ENCODE data around the gene POLR2A.
A peak's percentile ranks its signal among the peaks of the same experiment; 100 is the strongest.
"Not testable (repeated sequence)": the region's sequence is repeated elsewhere in the genome, so short reads cannot be mapped to it uniquely, and the experiment has no call there.

Gene POLR2A

DNA sequence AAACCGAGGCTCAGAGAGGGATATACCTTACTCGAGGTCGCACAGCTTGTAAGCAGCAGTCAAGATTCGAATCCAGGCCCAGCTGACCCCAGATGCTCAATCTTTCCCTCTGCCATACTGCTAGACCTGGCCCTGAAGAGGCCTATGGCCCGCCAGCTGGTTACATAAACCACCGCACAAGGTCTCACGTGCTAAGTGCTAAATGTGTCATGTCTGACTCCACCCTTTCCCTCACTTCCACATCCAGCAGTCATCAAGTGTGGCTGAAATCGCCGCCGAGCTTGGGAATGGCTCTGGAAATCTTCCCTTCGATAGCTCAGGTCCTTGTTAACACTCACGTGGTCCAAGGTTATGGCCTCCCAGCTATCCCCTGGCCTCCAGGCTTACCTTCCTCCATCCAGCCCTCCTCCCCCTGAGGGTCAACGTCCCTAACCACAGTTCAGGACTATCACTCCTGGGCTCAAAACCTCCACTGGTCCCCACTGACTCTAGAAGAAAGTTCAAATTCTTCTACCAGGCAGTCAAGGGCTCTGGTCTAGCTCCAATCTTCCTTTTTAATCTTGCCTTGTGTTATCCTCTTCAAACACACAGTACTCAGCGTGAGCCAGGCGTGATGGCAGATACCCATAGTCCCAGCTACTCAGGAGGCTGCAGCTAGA, 8.3 kb upstream of the POLR2A start:
- H3K36me3 ChIP-seq (ENCODE audit: insufficient read depth, low read length) = no peaks in the 10 kb centered on the region
- TF ChIP-seq POLR2AphosphoS5 (IDR thresholded peaks at IDR 0.05; ENCODE audit: borderline replicate concordance, low read depth, low read length) (no peak), FOXP2 (optimal IDR thresholded peaks at IDR 0.05; ENCODE audit: control extremely low read depth, extremely low read length, insufficient read depth) (no peak), EZH2 (IDR thresholded peaks at IDR 0.05) (no peak)
- DNase-seq (ENCODE audit: low read depth, low spot score) = no peak
- no peak overlapping the region for H3K9ac ChIP-seq (ENCODE audit: insufficient read length)
- no peaks in the 10 kb centered on the region for H3K9me3 ChIP-seq (ENCODE audit: low read depth, low read length)
- no peak overlapping the region for H3K4me3 ChIP-seq
- H3K27ac ChIP-seq = peak overlapping the region; percentile 57

- peak overlapping the region; percentile 37 for H3K9ac ChIP-seq (ENCODE audit: insufficient read length)
- H3K4me3 ChIP-seq = no peak overlapping the region
- no peaks in the 10 kb centered on the region for H3K36me3 ChIP-seq (ENCODE audit: insufficient read depth, low read length)
- H3K9me3 ChIP-seq (ENCODE audit: low read depth, low read length) = no peaks in the 10 kb centered on the region
- DNase-seq (ENCODE audit: low read depth, low spot score) = no peak
- TF ChIP-seq POLR2AphosphoS5 (IDR thresholded peaks at IDR 0.05; ENCODE audit: borderline replicate concordance, low read depth, low read length) (no peak), FOXP2 (optimal IDR thresholded peaks at IDR 0.05; ENCODE audit: control extremely low read depth, extremely low read length, insufficient read depth) (no peak), EZH2 (IDR thresholded peaks at IDR 0.05) (no peak)
- H3K27ac ChIP-seq = peak overlapping the region; percentile 57
Observed at GRCh38 chr17:7476494-7476893, 7.7 kb upstream of the POLR2A start.

- no peak for DNase-seq (ENCODE audit: low read depth, low spot score)
Observed at GRCh38 chr17:7476951-7477350, 7.2 kb upstream of the POLR2A start.

GRCh38 chr17:7477392-7478275, 6.5 kb upstream of the POLR2A start:
- no peak overlapping the region for H3K9ac ChIP-seq (ENCODE audit: insufficient read length)
- H3K9me3 ChIP-seq (ENCODE audit: low read depth, low read length) = no peaks in the 10 kb centered on the region
- no peak overlapping the region for H3K27ac ChIP-seq
- peak overlapping the region; percentile 93 for H3K4me3 ChIP-seq
- DNase-seq (ENCODE audit: low read depth, low spot score) = no peak
- TF ChIP-seq FOXP2 (optimal IDR thresholded peaks at IDR 0.05; ENCODE audit: control extremely low read depth, extremely low read length, insufficient read depth) (no peak), EZH2 (IDR thresholded peaks at IDR 0.05) (no peak), POLR2AphosphoS5 (IDR thresholded peaks at IDR 0.05; ENCODE audit: borderline replicate concordance, low read depth, low read length) (no peak)
- H3K36me3 ChIP-seq (ENCODE audit: insufficient read depth, low read length) = no peaks in the 10 kb centered on the region

More at GRCh38 chr17:7476951-7477350, 7.2 kb upstream of the POLR2A start:
- Histone ChIP-seq H3K27ac (peak overlapping the region; percentile 57; the same call in 1 of the 2 replicates), H3K9ac (ENCODE audit: insufficient read length) (peak overlapping the region; percentile 37), H3K36me3 (ENCODE audit: insufficient read depth, low read length) (no peaks in the 10 kb centered on the region), H3K4me3 (peak overlapping the region; percentile 93; the same call in 1 of the 2 replicates), H3K9me3 (ENCODE audit: low read depth, low read length) (no peaks in the 10 kb centered on the region)
- TF ChIP-seq POLR2AphosphoS5 (IDR thresholded peaks at IDR 0.05; ENCODE audit: borderline replicate concordance, low read depth, low read length) = no peak
- no peak for TF ChIP-seq EZH2 (IDR thresholded peaks at IDR 0.05)
- TF ChIP-seq FOXP2 (optimal IDR thresholded peaks at IDR 0.05; ENCODE audit: control extremely low read depth, extremely low read length, insufficient read depth) = no peak

DNA sequence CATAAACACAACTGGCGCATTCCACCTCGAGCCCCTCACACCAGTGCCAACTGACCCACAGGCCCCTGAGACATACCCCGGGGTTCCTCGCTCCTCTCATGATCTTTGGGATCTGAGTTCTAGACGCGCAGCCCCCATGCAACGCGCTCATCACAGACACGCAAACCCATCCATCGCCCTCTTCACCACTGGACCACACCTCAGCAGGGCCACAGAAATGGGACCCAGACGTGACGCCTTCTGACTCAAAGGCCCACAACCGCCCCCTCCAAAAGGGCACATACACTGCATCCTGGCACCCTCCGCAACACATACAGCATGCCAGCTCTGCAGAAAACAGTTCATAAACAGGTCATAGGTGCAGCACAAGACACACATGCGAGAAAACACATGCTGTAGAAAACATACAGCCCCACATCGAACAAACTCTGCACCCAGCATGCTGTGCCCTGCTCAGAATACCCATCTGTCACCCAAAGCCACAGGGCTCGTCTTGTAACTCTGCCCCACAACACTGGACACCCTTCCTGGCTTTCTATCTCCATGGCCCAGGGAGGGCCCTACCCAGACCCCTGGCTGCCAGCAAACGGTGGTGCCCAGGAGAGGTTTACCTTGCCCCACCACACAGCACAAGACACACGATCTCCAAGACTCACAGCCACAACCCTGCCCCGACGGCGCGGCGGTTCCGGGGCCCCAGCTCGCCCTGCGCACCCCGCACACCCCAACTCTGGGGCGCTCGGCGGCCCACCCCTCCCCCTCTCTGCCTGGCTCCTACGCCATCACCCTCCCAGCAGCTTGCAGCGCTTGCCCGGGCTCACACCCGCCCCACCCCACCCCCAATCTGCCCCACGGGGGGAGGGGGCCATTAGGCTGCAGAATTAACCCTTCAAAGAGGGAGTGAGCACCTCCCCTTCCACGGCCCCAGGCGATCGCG, 5.6 kb upstream of the POLR2A start:
- H3K27ac ChIP-seq = peak overlapping the region; percentile 79
- H3K9me3 ChIP-seq (ENCODE audit: low read depth, low read length) = no peaks in the 10 kb centered on the region
- H3K9ac ChIP-seq (ENCODE audit: insufficient read length) = peak overlapping the region; percentile 87
- DNase-seq (ENCODE audit: low read depth, low spot score) = no peak
- H3K4me3 ChIP-seq = peak overlapping the region; percentile 93
- TF ChIP-seq EZH2 (IDR thresholded peaks at IDR 0.05) (no peak), POLR2AphosphoS5 (IDR thresholded peaks at IDR 0.05; ENCODE audit: borderline replicate concordance, low read depth, low read length) (0 out of 2 replicates have a peak, but pooled peaks have one; percentile 32)
- no peaks in the 10 kb centered on the region for H3K36me3 ChIP-seq (ENCODE audit: insufficient read depth, low read length)

DNA sequence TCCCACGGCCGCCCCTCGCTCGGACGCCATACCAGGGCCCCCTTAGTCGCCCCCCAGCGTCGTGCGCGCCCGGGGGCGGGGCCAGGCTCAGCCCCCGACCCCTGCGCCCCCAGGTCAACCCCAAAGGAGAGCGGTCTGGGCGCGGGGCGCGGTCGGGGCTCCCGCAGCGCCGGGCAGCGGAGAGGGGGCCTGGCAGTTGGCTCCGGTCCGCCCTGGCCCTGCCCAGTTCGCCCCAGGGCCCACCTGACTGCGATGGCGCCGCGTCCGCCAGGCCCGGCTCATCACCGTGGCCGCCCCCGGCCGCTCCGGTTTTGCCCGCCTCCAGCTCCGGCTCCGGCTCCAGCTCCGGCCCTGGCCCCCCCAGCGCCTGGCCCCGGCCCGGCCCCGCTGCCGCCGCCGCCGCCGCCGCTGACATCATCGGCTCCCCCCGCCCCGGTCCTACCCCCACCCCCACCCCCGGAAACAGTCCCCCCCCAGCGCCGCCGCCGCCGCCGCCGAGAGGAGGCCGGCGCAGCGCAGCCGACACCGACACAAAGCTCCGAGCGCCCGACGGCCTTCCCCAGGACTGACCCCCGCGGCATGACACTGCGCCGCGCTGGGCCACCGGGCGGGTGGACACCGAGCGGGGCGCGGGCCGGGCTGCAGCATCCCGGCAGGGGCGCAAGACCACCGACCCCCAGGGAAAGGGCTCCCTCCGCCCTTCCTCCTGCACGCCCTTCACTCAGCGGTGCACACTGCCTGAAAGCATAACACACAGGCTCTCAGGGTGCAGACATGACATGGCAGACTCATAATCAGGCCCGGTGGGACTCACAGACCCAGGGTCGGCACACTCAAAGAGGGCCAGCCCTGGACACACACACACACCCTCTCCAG, 4.7 kb upstream of the POLR2A start, which contains the start of gene ZBTB4:
Gene ZBTB4 (minus strand): TSS at position 419 of the 876 bp plus-strand sequence. CDS start 12,830 bp downstream, outside the sequence.
- no peak; the same call in 1 of the 2 replicates for TF ChIP-seq POLR2AphosphoS5 (IDR thresholded peaks at IDR 0.05; ENCODE audit: borderline replicate concordance, low read depth, low read length)
- TF ChIP-seq FOXP2 (optimal IDR thresholded peaks at IDR 0.05; ENCODE audit: control extremely low read depth, extremely low read length, insufficient read depth) = no peak
- TF ChIP-seq EZH2 (IDR thresholded peaks at IDR 0.05) = no peak
- no peaks in the 10 kb centered on the region for H3K36me3 ChIP-seq (ENCODE audit: insufficient read depth, low read length)
- peak within 1 kb of the TSS; percentile 79 for H3K27ac ChIP-seq
- no peaks in the 10 kb centered on the region for H3K9me3 ChIP-seq (ENCODE audit: low read depth, low read length)
- H3K4me3 ChIP-seq = peak within 1 kb of the TSS; percentile 93
- no peak for DNase-seq (ENCODE audit: low read depth, low spot score)
- peak within 1 kb of the TSS; percentile 87 for H3K9ac ChIP-seq (ENCODE audit: insufficient read length)

GRCh38 chr17:7480089-7480384, 4.1 kb upstream of the POLR2A start:
- no peaks in the 10 kb centered on the region for H3K36me3 ChIP-seq (ENCODE audit: insufficient read depth, low read length)
- no peak for DNase-seq (ENCODE audit: low read depth, low spot score)
- TF ChIP-seq FOXP2 (optimal IDR thresholded peaks at IDR 0.05; ENCODE audit: control extremely low read depth, extremely low read length, insufficient read depth) (no peak), EZH2 (IDR thresholded peaks at IDR 0.05) (no peak), POLR2AphosphoS5 (IDR thresholded peaks at IDR 0.05; ENCODE audit: borderline replicate concordance, low read depth, low read length) (no peak)
- H3K9me3 ChIP-seq (ENCODE audit: low read depth, low read length) = no peaks in the 10 kb centered on the region
- peak overlapping the region; percentile 86 for H3K9ac ChIP-seq (ENCODE audit: insufficient read length)
- H3K27ac ChIP-seq = peak overlapping the region; percentile 77
- peak overlapping the region; percentile 93 for H3K4me3 ChIP-seq

DNA sequence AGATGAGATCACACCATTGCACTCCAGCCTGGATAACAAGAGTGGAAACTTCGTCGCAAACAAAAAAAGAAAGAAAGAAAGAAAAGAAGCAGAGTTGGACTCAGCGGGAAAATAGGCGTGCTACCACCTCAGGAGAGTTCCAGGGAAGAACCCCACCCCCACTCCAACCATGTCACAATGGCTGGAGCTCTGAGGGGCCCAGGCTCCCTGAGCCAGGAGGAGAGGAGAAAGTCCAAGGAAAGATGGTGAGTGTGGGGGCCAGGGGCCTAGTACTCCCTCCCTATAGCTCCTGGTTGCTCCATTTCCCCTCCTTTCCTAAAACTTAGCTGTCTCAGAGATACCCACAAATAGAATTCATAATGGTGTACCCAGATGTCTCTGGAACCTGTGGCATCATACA, 2.9 kb upstream of the POLR2A start, which contains the start of gene SLC35G6:
Gene SLC35G6 (plus strand): TSS at position 172 of the 400 bp plus-strand sequence. CDS start 71 bp downstream, at position 243.
- Histone ChIP-seq H3K4me3 (peak within 1 kb of the TSS; percentile 93), H3K27ac (peak within 1 kb of the TSS; percentile 77)
- not testable (repeated sequence) for H3K9ac ChIP-seq (ENCODE audit: insufficient read length); DNase-seq (ENCODE audit: low read depth, low spot score); H3K36me3 ChIP-seq (ENCODE audit: insufficient read depth, low read length); H3K9me3 ChIP-seq (ENCODE audit: low read depth, low read length)

DNA sequence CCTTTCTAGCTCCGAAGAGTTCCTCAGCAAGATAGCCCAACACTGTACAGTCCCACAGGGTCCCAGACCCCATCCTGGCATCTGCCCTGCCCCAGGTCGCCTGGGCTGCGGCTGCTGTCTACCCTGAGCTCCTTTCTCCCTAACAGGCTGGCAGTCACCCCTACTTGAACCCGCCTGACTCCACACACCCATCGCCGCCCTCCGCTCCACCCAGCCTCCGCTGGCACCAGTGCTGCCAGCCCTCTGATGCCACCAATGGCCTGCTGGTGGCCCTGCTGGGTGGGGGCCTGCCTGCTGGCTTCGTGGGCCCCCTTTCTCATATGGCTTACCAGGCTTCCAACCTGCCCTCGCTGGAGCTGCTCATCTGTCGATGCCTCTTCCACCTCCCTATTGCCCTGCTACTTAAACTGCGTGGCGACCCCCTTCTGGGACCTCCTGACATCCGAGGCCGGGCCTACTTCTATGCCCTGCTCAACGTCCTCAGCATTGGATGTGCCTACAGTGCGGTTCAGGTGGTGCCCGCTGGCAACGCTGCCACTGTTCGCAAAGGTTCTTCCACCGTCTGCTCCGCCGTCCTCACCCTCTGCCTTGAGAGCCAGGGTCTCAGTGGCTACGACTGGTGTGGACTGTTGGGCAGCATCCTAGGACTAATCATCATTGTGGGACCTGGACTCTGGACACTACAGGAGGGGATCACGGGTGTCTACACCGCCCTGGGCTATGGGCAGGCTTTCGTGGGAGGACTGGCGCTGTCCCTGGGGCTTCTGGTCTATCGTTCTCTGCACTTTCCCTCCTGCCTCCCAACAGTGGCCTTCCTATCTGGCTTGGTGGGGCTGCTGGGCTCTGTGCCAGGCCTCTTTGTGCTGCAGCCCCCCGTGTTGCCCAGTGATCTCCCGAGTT, 2.1 kb upstream of the POLR2A start:
- H3K9ac ChIP-seq (ENCODE audit: insufficient read length); DNase-seq (ENCODE audit: low read depth, low spot score); H3K36me3 ChIP-seq (ENCODE audit: insufficient read depth, low read length); H3K9me3 ChIP-seq (ENCODE audit: low read depth, low read length); H3K4me3 ChIP-seq: not testable (repeated sequence)
- H3K27ac ChIP-seq = peak overlapping the region; percentile 57

GRCh38 chr17:7482742-7483088, 1.5 kb upstream of the POLR2A start:
- not testable (repeated sequence) for H3K9me3 ChIP-seq (ENCODE audit: low read depth, low read length); DNase-seq (ENCODE audit: low read depth, low spot score)
- peak overlapping the region; percentile 100 for H3K9ac ChIP-seq (ENCODE audit: insufficient read length)
- peak overlapping the region; percentile 100 for H3K4me3 ChIP-seq
- H3K36me3 ChIP-seq (ENCODE audit: insufficient read depth, low read length) = peaks cover 11% of the 10 kb centered on the region
- H3K27ac ChIP-seq = peak overlapping the region; percentile 99

All from SK-N-MC (cell line).